Mammary epithelial cell (primary cell): ENCODE results near the gene SCAI.

ENCODE experiments used
- EZH2 ChIP-seq: IDR thresholded peaks from 2 replicates; pipeline ENCODE4 v1.6.1; 2012; ENCODE audit warnings: low read length, inconsistent platforms, borderline replicate concordance
- TF ChIP-seq, protein P1 (sequence below), 2 donors: IDR thresholded peaks in 1 of 2; conservative IDR thresholded peaks in 1 of 2; 2 replicates each; pipeline ENCODE4 v1.5.1; 2011 to 2012; ENCODE audit warnings: inconsistent platforms in 2 of 2, low read length in 2 of 2, mild to moderate bottlenecking in 2 of 2, control low read depth in 1 of 2, low read depth in 1 of 2; ENCODE audit not compliant: insufficient read depth in 1 of 2; ENCODE audit errors: extremely low read depth in 1 of 2

DNA sequence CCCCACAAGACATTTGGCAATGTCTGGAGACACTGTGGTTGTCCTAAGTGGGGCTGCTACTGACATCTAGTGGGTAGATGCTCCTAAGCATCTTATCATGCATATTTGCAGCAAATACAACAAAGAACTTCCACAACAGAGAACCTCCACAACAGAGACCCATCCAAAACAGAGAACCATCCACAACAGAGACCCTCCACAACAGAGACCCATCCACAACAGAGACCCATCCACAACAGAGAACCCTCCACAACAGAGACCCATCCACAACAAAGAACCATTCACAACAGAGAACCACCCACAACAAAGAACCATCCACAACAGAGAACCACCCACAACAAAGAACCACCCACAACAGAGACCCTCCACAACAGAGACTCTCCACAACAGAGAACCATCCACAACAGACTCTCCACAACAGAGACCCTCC is 248.6 kb downstream of the SCAI start:
- TF ChIP-seq, protein P1, sequence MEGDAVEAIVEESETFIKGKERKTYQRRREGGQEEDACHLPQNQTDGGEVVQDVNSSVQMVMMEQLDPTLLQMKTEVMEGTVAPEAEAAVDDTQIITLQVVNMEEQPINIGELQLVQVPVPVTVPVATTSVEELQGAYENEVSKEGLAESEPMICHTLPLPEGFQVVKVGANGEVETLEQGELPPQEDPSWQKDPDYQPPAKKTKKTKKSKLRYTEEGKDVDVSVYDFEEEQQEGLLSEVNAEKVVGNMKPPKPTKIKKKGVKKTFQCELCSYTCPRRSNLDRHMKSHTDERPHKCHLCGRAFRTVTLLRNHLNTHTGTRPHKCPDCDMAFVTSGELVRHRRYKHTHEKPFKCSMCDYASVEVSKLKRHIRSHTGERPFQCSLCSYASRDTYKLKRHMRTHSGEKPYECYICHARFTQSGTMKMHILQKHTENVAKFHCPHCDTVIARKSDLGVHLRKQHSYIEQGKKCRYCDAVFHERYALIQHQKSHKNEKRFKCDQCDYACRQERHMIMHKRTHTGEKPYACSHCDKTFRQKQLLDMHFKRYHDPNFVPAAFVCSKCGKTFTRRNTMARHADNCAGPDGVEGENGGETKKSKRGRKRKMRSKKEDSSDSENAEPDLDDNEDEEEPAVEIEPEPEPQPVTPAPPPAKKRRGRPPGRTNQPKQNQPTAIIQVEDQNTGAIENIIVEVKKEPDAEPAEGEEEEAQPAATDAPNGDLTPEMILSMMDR (conservative IDR thresholded peaks at IDR 0.05 in 1 of 2, IDR thresholded peaks at IDR 0.05 in 1 of 2; ENCODE audit: extremely low read depth in 1 of 2, insufficient read depth in 1 of 2, low read depth in 1 of 2, low read length in 2 of 2) = peak; percentile 40 to 64
- no peak for TF ChIP-seq EZH2
